Muscle layer of duodenum (tissue), 2 donors: ENCODE data around the gene FNBP1L.
"Not testable (repeated sequence)": the region's sequence is repeated elsewhere in the genome, so short reads cannot be mapped to it uniquely, and the experiment has no call there.

Source experiments
- H3K27ac ChIP-seq: one replicate; pipeline ENCODE4 v1.7.0; 2013; ENCODE audit warnings: mild to moderate bottlenecking, low read length
- H3K27me3 ChIP-seq: one replicate; pipeline ENCODE4 v1.7.0; 2013; ENCODE audit warnings: low read depth, mild to moderate bottlenecking, control low read depth, low read length
- H3K36me3 ChIP-seq, 2 donors: one replicate each; pipeline ENCODE4 v1.7.0; 2013; ENCODE audit warnings: low read length in 2 of 2, control low read depth in 1 of 2, mild to moderate bottlenecking in 1 of 2; ENCODE audit not compliant: insufficient read depth in 2 of 2, control insufficient read depth in 1 of 2
- H3K4me1 ChIP-seq, 2 donors: one replicate each; pipeline ENCODE4 v1.7.0; 2013; ENCODE audit warnings: low read length in 2 of 2, mild to moderate bottlenecking in 2 of 2, control low read depth in 1 of 2, moderate library complexity in 1 of 2; ENCODE audit not compliant: insufficient read depth in 2 of 2, control insufficient read depth in 1 of 2
- H3K4me3 ChIP-seq, 2 donors: one replicate each; pipeline ENCODE4 v1.7.0; 2013; ENCODE audit warnings: low read length in 2 of 2, low read depth in 1 of 2, mild to moderate bottlenecking in 1 of 2
- H3K9me3 ChIP-seq, 2 donors: one replicate each; pipeline ENCODE4 v1.7.0; 2013; ENCODE audit warnings: low read length in 2 of 2, control low read depth in 1 of 2, mild to moderate bottlenecking in 1 of 2; ENCODE audit not compliant: control insufficient read depth in 1 of 2
- donor health status: healthy.

The FNBP1L gene

GRCh38 chr1:93443454-93443853, 4.5 kb upstream of the FNBP1L start:
- Histone ChIP-seq H3K4me3 (no peak overlapping the region), H3K27me3 (no peaks in the 10 kb centered on the region), H3K36me3 (no peaks in the 10 kb centered on the region), H3K4me1 (no peaks in the 10 kb centered on the region), H3K27ac (no peak overlapping the region), H3K9me3 (no peaks in the 10 kb centered on the region)

- peaks cover 0 to 7% of the 10 kb centered on the region in 2 donors for H3K4me1 ChIP-seq
- H3K27me3 ChIP-seq, result no peaks in the 10 kb centered on the region
- no peaks in the 10 kb centered on the region for H3K36me3 ChIP-seq
- H3K4me3 ChIP-seq, result peak overlapping the region; percentile 91 to 98
- no peaks in the 10 kb centered on the region for H3K9me3 ChIP-seq
- peak overlapping the region; percentile 63 for H3K27ac ChIP-seq
Measured at GRCh38 chr1:93446837-93447451, 974 bp upstream of the FNBP1L start.

- Histone ChIP-seq H3K27ac (peak overlapping the region; percentile 75), H3K4me1 (peaks cover 0 to 7% of the 10 kb centered on the region in 2 donors), H3K4me3 (peak overlapping the region; percentile 91 to 98), H3K36me3 (no peaks in the 10 kb centered on the region), H3K27me3 (no peaks in the 10 kb centered on the region), H3K9me3 (no peaks in the 10 kb centered on the region)
Measured at GRCh38 chr1:93448292-93448982, 519 bp downstream of the FNBP1L start.

GRCh38 chr1:93448983-93449804, 1.3 kb downstream of the FNBP1L start:
- H3K4me1 ChIP-seq, result peaks cover 0 to 7% of the 10 kb centered on the region in 2 donors
- H3K36me3 ChIP-seq, result no peaks in the 10 kb centered on the region
- H3K27me3 ChIP-seq, result no peaks in the 10 kb centered on the region
- no peaks in the 10 kb centered on the region for H3K9me3 ChIP-seq
- peak overlapping the region; percentile 75 for H3K27ac ChIP-seq
- peak overlapping the region; percentile 91 to 98 for H3K4me3 ChIP-seq

GRCh38 chr1:93450321-93450720, 2.4 kb downstream of the FNBP1L start:
- Histone ChIP-seq H3K36me3 (no peaks in the 10 kb centered on the region), H3K4me3 (no peak overlapping the region), H3K27ac (no peak overlapping the region), H3K4me1 (peaks cover 0 to 7% of the 10 kb centered on the region in 2 donors), H3K9me3 (no peaks in the 10 kb centered on the region), H3K27me3 (no peaks in the 10 kb centered on the region)

- Histone ChIP-seq H3K27me3 (no peaks in the 10 kb centered on the region), H3K9me3 (no peaks in the 10 kb centered on the region), H3K27ac (no peak overlapping the region), H3K36me3 (no peaks in the 10 kb centered on the region), H3K4me3 (no peak overlapping the region), H3K4me1 (peaks cover 0 to 7% of the 10 kb centered on the region in 2 donors)
Measured at GRCh38 chr1:93453911-93454310, 6.0 kb downstream of the FNBP1L start.

- H3K4me3 ChIP-seq, result no peak overlapping the region
- no peaks in the 10 kb centered on the region for H3K4me1 ChIP-seq
- no peaks in the 10 kb centered on the region for H3K36me3 ChIP-seq
- no peaks in the 10 kb centered on the region for H3K27me3 ChIP-seq
- no peak overlapping the region for H3K27ac ChIP-seq
- peaks cover 0 to 2% of the 10 kb centered on the region in 2 donors for H3K9me3 ChIP-seq
Measured at GRCh38 chr1:93459126-93459525, 11.2 kb downstream of the FNBP1L start.

GRCh38 chr1:93461236-93461635, 13.3 kb downstream of the FNBP1L start:
- Histone ChIP-seq H3K27ac (no peak overlapping the region), H3K4me3 (no peak overlapping the region), H3K4me1 (no peaks in the 10 kb centered on the region), H3K27me3 (no peaks in the 10 kb centered on the region), H3K9me3 (peaks cover 0 to 4% of the 10 kb centered on the region in 2 donors), H3K36me3 (no peaks in the 10 kb centered on the region)

GRCh38 chr1:93463960-93464359, 16.0 kb downstream of the FNBP1L start:
- Histone ChIP-seq H3K27me3 (no peaks in the 10 kb centered on the region), H3K27ac (no peak overlapping the region), H3K9me3 (peaks cover 0 to 4% of the 10 kb centered on the region in 2 donors), H3K36me3 (no peaks in the 10 kb centered on the region), H3K4me1 (no peaks in the 10 kb centered on the region), H3K4me3 (no peak overlapping the region)

GRCh38 chr1:93465371-93466082, 17.6 kb downstream of the FNBP1L start:
- H3K4me1 ChIP-seq, H3K9me3 ChIP-seq, H3K27me3 ChIP-seq, H3K4me3 ChIP-seq, H3K36me3 ChIP-seq, H3K27ac ChIP-seq: not testable (repeated sequence)

GRCh38 chr1:93467606-93468005, 19.7 kb downstream of the FNBP1L start:
- Histone ChIP-seq H3K4me3 (no peak overlapping the region), H3K36me3 (no peaks in the 10 kb centered on the region), H3K27ac (no peak overlapping the region), H3K27me3 (no peaks in the 10 kb centered on the region), H3K4me1 (peaks cover 0 to 3% of the 10 kb centered on the region in 2 donors), H3K9me3 (peaks cover 0 to 4% of the 10 kb centered on the region in 2 donors)
